ENCODE results near the gene PREPL. TPM values are rescaled to one million over a fixed set of nuclear protein-coding genes. Genes with fewer than 3 reads are reported as not detected.

PREPL gene
- total and polyA plus RNA-seq, 2 of the 13 experiments (the other 11 are each of a cell fraction or from before 2014, with no cell fraction given): 19.7 to 34.3 TPM

DNA sequence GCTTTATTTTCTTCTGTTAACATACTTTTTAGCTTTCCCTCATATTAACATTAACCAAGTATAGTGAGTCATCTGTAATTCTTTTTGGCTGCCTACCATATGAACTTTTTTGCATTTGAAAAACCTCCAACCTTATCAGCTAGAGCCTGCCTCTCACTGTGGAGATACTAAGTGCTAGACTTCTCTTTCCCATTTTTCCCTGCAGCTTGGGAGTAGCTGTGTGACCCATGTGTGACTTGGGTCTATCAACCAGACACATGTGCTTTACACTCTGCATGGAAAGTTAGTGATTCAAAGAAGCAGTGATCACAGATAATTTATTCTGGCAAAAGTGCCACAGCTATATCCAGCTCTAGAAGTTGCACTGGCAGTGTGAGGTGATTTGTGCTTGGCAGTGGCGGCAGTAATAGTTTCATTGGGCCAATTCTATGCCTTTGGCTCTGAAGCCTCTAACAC lies 36.3 kb downstream of the PREPL start:
- H3K9me3 ChIP-seq (ENCODE audit: low read length): no peaks in the 10 kb centered on the region
- no peak overlapping the region for H3K4me3 ChIP-seq (replicated peaks in 1 of 3; ENCODE audit: insufficient read depth in 1 of 3, low read depth in 2 of 3, low read length in 3 of 3)
- H2AFZ ChIP-seq (ENCODE audit: low read length): no peak overlapping the region
- no peaks in the 10 kb centered on the region for H3K79me2 ChIP-seq (ENCODE audit: insufficient read depth, low read length)
- in situ Hi-C loops (cut with HindIII; ENCODE audit: extremely low pct_ligation_motif_present, low pct_unique_long_range_greater_than_20kb) (no loop called here), intact Hi-C loops (cut with micrococcal nuclease; ENCODE audit: unreplicated experiment) (no loop called here)
- H3K36me3 ChIP-seq (replicated peaks in 1 of 2; ENCODE audit: control insufficient read depth in 1 of 2, insufficient read depth in 2 of 2, low read length in 2 of 2): peaks cover 15 to 66% of the 10 kb centered on the region in 2 experiments
- ChIA-PET CTCF (ENCODE audit: low intra/inter-chr PET ratio, low total read pairs) (no interaction called here), POLR2A (no interaction called here)
- TF ChIP-seq ZMYM3 (CRISPR knock-in tag; IDR thresholded peaks at IDR 0.05) (no peak), NCOR1 (IDR thresholded peaks at IDR 0.05; ENCODE audit: borderline replicate concordance, low read length) (no peak), MNT (IDR thresholded peaks at IDR 0.05) (peak; percentile 77), ZNF329 (CRISPR knock-in tag; IDR thresholded peaks at IDR 0.05; ENCODE audit: low read depth) (no peak)
- FAIRE-seq (no peak), DNase-seq (ENCODE audit: low spot score) (no peak), ATAC-seq (no peak)
- H3K27me3 ChIP-seq (ENCODE audit: control insufficient read depth in 1 of 2, insufficient read depth in 2 of 2, low read length in 2 of 2): no peaks in the 10 kb centered on the region
- H3K27ac ChIP-seq (ENCODE audit: extremely low read length, insufficient read depth, low read length): no peak overlapping the region
- no peak overlapping the region for H3K4me2 ChIP-seq (ENCODE audit: low read depth, low read length)
- H3K4me1 ChIP-seq (ENCODE audit: insufficient read depth, low read length): no peaks in the 10 kb centered on the region
- 97% methylated on average over 1 of the region's 1 CpG for WGBS (ENCODE audit: low lambda C conversion rate)
- H4K20me1 ChIP-seq (ENCODE audit: insufficient read depth, low read length): no peaks in the 10 kb centered on the region
- no peak overlapping the region for H3K9ac ChIP-seq (ENCODE audit: insufficient read depth, low read depth, low read length)
- BruUV-seq (replicated peaks): no TSS peak

- Histone ChIP-seq H4K20me1 (ENCODE audit: insufficient read depth, low read length) (no peaks in the 10 kb centered on the region), H3K27ac (ENCODE audit: extremely low read length, insufficient read depth, low read length) (no peak overlapping the region), H3K9me3 (ENCODE audit: low read length) (no peaks in the 10 kb centered on the region), H3K36me3 (replicated peaks in 1 of 2; ENCODE audit: control insufficient read depth in 1 of 2, insufficient read depth in 2 of 2, low read length in 2 of 2) (peaks cover 10 to 49% of the 10 kb centered on the region in 2 experiments), H3K9ac (ENCODE audit: insufficient read depth, low read depth, low read length) (no peak overlapping the region), H2AFZ (ENCODE audit: low read length) (no peak overlapping the region), H3K79me2 (ENCODE audit: insufficient read depth, low read length) (no peaks in the 10 kb centered on the region), H3K4me3 (replicated peaks in 1 of 3; ENCODE audit: insufficient read depth in 1 of 3, low read depth in 2 of 3, low read length in 3 of 3) (no peak overlapping the region), H3K27me3 (ENCODE audit: control insufficient read depth in 1 of 2, insufficient read depth in 2 of 2, low read length in 2 of 2) (no peaks in the 10 kb centered on the region), H3K4me1 (ENCODE audit: insufficient read depth, low read length) (peaks cover 3% of the 10 kb centered on the region), H3K4me2 (ENCODE audit: low read depth, low read length) (no peak overlapping the region)
- FAIRE-seq (no peak), DNase-seq (ENCODE audit: low spot score) (no peak), ATAC-seq (no peak)
- intact Hi-C loops (cut with micrococcal nuclease; ENCODE audit: unreplicated experiment): no loop called here
- ChIA-PET POLR2A (no interaction called here), CTCF (ENCODE audit: low intra/inter-chr PET ratio, low total read pairs) (no interaction called here)
- WGBS (ENCODE audit: low lambda C conversion rate): 96% methylated on average over 5 of the region's 5 CpGs
- TF ChIP-seq MAFK (conservative IDR thresholded peaks at IDR 0.05 in 1 of 2, IDR thresholded peaks at IDR 0.05 in 1 of 2; ENCODE audit: low read length in 2 of 2): peak; percentile 47 to 60; a peak in 2 of 4 replicates
- no peak for TF ChIP-seq ZNF709 (CRISPR knock-in tag; IDR thresholded peaks at IDR 0.05)
- TF ChIP-seq MAFF (IDR thresholded peaks at IDR 0.05; ENCODE audit: low read depth, low read length): peak; percentile 52
- in situ Hi-C loops (cut with HindIII; ENCODE audit: extremely low pct_ligation_motif_present, low pct_unique_long_range_greater_than_20kb): no loop called here
- BruUV-seq (replicated peaks): no TSS peak
Measured at GRCh38 chr2:44321360-44321759, 39.9 kb downstream of the PREPL start.
